MM.1S (cell line): Measurements from ENCODE around the gene ZNF98.

Experiments used
- CTCF ChIP-seq: fragments of 300-600 bp; sonication (generic); IDR thresholded peaks from 2 replicates; pipeline ENCODE4 v1.5.1; 2016; ENCODE audit warnings: antibody characterized with exemption, low read length, mixed read lengths
- EZH2 ChIP-seq: fragments of 300-600 bp; sonication (generic); optimal IDR thresholded peaks from 2 replicates; pipeline ENCODE3; 2017; ENCODE audit warnings: low read depth, mild to moderate bottlenecking, antibody characterized with exemption, low read length, mixed read lengths
- EZH2phosphoT487 ChIP-seq: fragments of 300-600 bp; sonication (generic); IDR thresholded peaks from 2 replicates; pipeline ENCODE4 v1.6.1; 2018; ENCODE audit warnings: antibody characterized with exemption, low read length

- TF ChIP-seq CTCF = no peak
- TF ChIP-seq EZH2phosphoT487 = no peak
- TF ChIP-seq EZH2 = no peak
Measured at GRCh38 chr19:22438011-22438410, 15.9 kb upstream of the ZNF98 start.
